T follicular helper cell (primary cell): ENCODE data around the gene ZBTB38.

ENCODE experiments used
- DNase-seq: peaks from one replicate; pipeline ENCODE4 v3.0.0-alpha.2; 2020; ENCODE audit warnings: low read depth
- total RNA-seq, 2 experiments: gene quantifications; one replicate each; lab custom pipeline; 2026; lab: John Stamatoyannopoulos, UW

ZBTB38 gene
- total RNA-seq = 76.0 to 193 reads per million in 2 experiments

GRCh38 chr3:141368062-141368924 is at the start of gene ZBTB38:
ZBTB38 (plus strand) TSS chr3:141368504; CDS start chr3:141442389, 73,885 bp downstream.
- DNase-seq = no peak

GRCh38 chr3:141320399-141321108 is 47.8 kb upstream of the ZBTB38 start:
- DNase-seq = no peak

- DNase-seq = no peak
These were observed 47.2 kb upstream of the ZBTB38 start for GRCh38 chr3:141321109-141321497.

GRCh38 chr3:141323936-141324704 is 44.2 kb upstream of the ZBTB38 start:
- DNase-seq = no peak

GRCh38 chr3:141326123-141326522 is 42.2 kb upstream of the ZBTB38 start:
- no peak for DNase-seq

- DNase-seq = no peak
These were observed 41.7 kb upstream of the ZBTB38 start for GRCh38 chr3:141326626-141327025.

- DNase-seq = no peak
These were observed 39.8 kb upstream of the ZBTB38 start for GRCh38 chr3:141328286-141329166.

- no peak for DNase-seq
These were observed 38.1 kb upstream of the ZBTB38 start for GRCh38 chr3:141330235-141330634.

GRCh38 chr3:141330718-141331376 is 37.5 kb upstream of the ZBTB38 start:
- no peak for DNase-seq

- no peak for DNase-seq
These were observed 36.7 kb upstream of the ZBTB38 start for GRCh38 chr3:141331377-141332318.

- DNase-seq = no peak
These were observed 35.9 kb upstream of the ZBTB38 start for GRCh38 chr3:141332416-141332815.

- DNase-seq = no peak
These were observed 34.3 kb upstream of the ZBTB38 start for GRCh38 chr3:141333836-141334626.

GRCh38 chr3:141334627-141335250 is 33.6 kb upstream of the ZBTB38 start:
- DNase-seq = no peak

GRCh38 chr3:141335531-141336061 is 32.7 kb upstream of the ZBTB38 start:
- no peak for DNase-seq

- DNase-seq = no peak
These were observed 31.4 kb upstream of the ZBTB38 start for GRCh38 chr3:141336672-141337522.

- DNase-seq = no peak
These were observed 30.8 kb upstream of the ZBTB38 start for GRCh38 chr3:141337523-141337854.

GRCh38 chr3:141337991-141338390 is 30.3 kb upstream of the ZBTB38 start:
- no peak for DNase-seq
